Transverse colon (tissue), 4 donors: ENCODE measurements around the gene GALNT9. TPM values are rescaled to one million over a fixed set of nuclear protein-coding genes. Genes with fewer than 3 reads are reported as not detected.

ENCODE experiments used
- DNase-seq: peaks from one replicate; pipeline ENCODE4 v3.0.0-alpha.2; 2019
- H3K27ac ChIP-seq, 4 donors: fragments of 200-600 bp; sonication (generic); 2 replicates each; pipeline ENCODE4 v1.5.1; 2016 to 2018; ENCODE audit warnings: inconsistent platforms in 4 of 4
- H3K27me3 ChIP-seq: fragments of 200-600 bp; sonication (generic); 2 replicates; pipeline ENCODE4 v1.5.1; 2017; ENCODE audit warnings: inconsistent platforms
- H3K36me3 ChIP-seq, 4 donors: fragments of 200-600 bp; sonication (generic); 2 replicates each; pipeline ENCODE4 v1.5.1; 2017 to 2019; ENCODE audit warnings: inconsistent platforms in 4 of 4
- H3K4me1 ChIP-seq, 4 donors: fragments of 200-600 bp; sonication (generic); 2 replicates each; pipeline ENCODE4 v1.5.1; 2017 to 2020; ENCODE audit warnings: inconsistent platforms in 4 of 4
- H3K4me3 ChIP-seq, 4 donors: fragments of 200-600 bp; sonication (generic); 1 replicate in 1 of 4; 2 replicates in 3 of 4; pipeline versions ENCODE4 v1.5.1 to v1.6.1; 2017 to 2019; ENCODE audit warnings: inconsistent platforms in 4 of 4
- H3K9me3 ChIP-seq, 2 donors: fragments of 200-600 bp; sonication (generic); 2 replicates each; pipeline ENCODE4 v1.5.1; 2017 to 2019; ENCODE audit warnings: inconsistent platforms in 2 of 2
- EP300 ChIP-seq: sonication (generic); formaldehyde crosslinking; IDR thresholded peaks from one replicate; pipeline ENCODE4 v1.6.1; 2017; ENCODE audit warnings: antibody characterized with exemption, low read depth
- POLR2A ChIP-seq: fragments of 450-650 bp; IDR thresholded peaks from one replicate; pipeline ENCODE4 v1.6.1; 2016; ENCODE audit warnings: antibody characterized with exemption, mild to moderate bottlenecking, moderate library complexity
- POLR2AphosphoS5 ChIP-seq, 3 donors: sonication (generic); formaldehyde crosslinking; IDR thresholded peaks; one replicate each; pipeline ENCODE4 v1.6.1; 2016; ENCODE audit warnings: antibody characterized with exemption in 3 of 3
- WGBS, 2 donors: methylation state at CpG; one replicate each; pipeline ENCODE4 v1.1.5; 2018; ENCODE audit warnings: low coverage in 1 of 2; 5-methylcytosine and 5-hydroxymethylcytosine counted together
- in situ Hi-C, 4 donors: fragments of 200-750 bp; cut with MboI; loops; one replicate each; pipeline versions ENCODE4 v1.15.0 to v1.15.1; 2017; ENCODE audit warnings: low sequenced_read_pairs in 3 of 4, low pct_ligation_motif_present in 1 of 4, low pct_unique_long_range_greater_than_20kb in 1 of 4
- intact Hi-C: fragments of 100-400 bp; cut with DNase I; formaldehyde crosslinking; loops from one replicate; pipeline ENCODE4 v1.15.1; 2023; ENCODE audit warnings: low total_unique reads
- total RNA-seq, 4 donors: library from RNA; depleted of rRNA; stranded (reverse); fragments of >200 nt; gene quantifications; one replicate each; pipeline ENCODE4 v1.1.0, GENCODE V29; 2016
- TF ChIP-seq, protein P1 (sequence below), 5 experiments: fragments of 200-600 bp in 3 of 5; fragments of 450-650 bp in 2 of 5; sonication (generic) in 3 of 5; IDR thresholded peaks; 1 replicate in 2 of 5; 2 replicates in 3 of 5; pipeline ENCODE4 v1.5.1; 2016 to 2017; ENCODE audit warnings: antibody characterized with exemption in 5 of 5, inconsistent platforms in 3 of 5, mild to moderate bottlenecking in 2 of 5, moderate library complexity in 1 of 5

GALNT9 gene
- total RNA-seq, 4 donors from 2014 or later = 0.82 to 4.5 TPM; not detected in 2

GRCh38 chr12:132309596-132310086, 19.7 kb downstream of the GALNT9 start:
- intact Hi-C loops (no loop called here), in situ Hi-C loops (no loop called here)
- no peak overlapping the region for H3K27ac ChIP-seq
- TF ChIP-seq, protein P1, sequence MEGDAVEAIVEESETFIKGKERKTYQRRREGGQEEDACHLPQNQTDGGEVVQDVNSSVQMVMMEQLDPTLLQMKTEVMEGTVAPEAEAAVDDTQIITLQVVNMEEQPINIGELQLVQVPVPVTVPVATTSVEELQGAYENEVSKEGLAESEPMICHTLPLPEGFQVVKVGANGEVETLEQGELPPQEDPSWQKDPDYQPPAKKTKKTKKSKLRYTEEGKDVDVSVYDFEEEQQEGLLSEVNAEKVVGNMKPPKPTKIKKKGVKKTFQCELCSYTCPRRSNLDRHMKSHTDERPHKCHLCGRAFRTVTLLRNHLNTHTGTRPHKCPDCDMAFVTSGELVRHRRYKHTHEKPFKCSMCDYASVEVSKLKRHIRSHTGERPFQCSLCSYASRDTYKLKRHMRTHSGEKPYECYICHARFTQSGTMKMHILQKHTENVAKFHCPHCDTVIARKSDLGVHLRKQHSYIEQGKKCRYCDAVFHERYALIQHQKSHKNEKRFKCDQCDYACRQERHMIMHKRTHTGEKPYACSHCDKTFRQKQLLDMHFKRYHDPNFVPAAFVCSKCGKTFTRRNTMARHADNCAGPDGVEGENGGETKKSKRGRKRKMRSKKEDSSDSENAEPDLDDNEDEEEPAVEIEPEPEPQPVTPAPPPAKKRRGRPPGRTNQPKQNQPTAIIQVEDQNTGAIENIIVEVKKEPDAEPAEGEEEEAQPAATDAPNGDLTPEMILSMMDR (IDR thresholded peaks at IDR 0.05) = no peak
- no peak for TF ChIP-seq POLR2AphosphoS5 (IDR thresholded peaks at IDR 0.05)
- no peak for DNase-seq
- H3K4me1 ChIP-seq = no peaks in the 10 kb centered on the region
- 60 to 91% methylated on average over 1 to 21 of the region's 21 CpGs for WGBS, 2 donors
- H3K36me3 ChIP-seq = no peaks in the 10 kb centered on the region
- H3K27me3 ChIP-seq = no peaks in the 10 kb centered on the region
- H3K9me3 ChIP-seq = peaks cover 2 to 7% of the 10 kb centered on the region in 2 donors
- H3K4me3 ChIP-seq = no peak overlapping the region

DNA sequence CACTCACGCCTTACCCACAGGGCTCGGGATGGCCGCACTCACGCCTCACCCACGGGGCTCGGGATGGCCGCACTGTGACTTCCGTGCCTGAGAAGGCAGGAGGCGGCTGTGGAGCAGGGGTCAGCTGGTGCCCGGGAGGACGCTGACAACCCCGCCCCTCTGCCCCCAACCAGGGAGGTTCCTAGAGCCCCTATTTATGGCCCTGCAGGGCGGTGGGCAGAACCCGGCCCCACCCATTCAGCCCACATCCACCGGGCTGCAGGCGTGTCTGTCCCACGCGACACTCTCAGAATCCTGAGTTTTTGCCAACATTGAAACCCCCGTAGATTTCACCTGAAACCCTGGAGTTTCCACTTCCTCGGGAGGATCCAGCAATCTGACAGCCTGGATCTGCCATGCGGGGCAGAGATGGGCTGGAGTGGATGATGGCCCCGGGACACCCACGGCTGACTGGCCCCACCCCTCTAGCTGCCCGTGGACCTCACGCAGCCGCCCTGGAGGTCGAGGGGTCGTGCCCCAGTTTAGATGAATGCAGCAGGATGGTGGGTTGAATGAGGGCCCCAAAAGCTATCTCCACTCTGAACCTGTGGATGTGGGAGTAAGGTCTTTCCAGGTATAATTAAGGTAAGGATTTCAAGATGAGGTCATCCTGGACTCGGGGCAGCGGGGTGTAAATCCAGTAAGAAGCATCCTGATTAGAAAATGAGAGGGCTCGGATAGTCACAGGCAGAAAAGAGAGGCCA, 20.4 kb downstream of the GALNT9 start:
- Histone ChIP-seq H3K27ac (no peak overlapping the region), H3K9me3 (peaks cover 2 to 7% of the 10 kb centered on the region in 2 donors), H3K36me3 (no peaks in the 10 kb centered on the region), H3K27me3 (no peaks in the 10 kb centered on the region), H3K4me3 (no peak overlapping the region), H3K4me1 (no peaks in the 10 kb centered on the region)
- in situ Hi-C loops = no loop called here
- TF ChIP-seq EP300 = no peak
- intact Hi-C loops = no loop called here
- 65% methylated on average over 31 of the region's 31 CpGs; no CpG with 5 or more reads in 1 of the 2 donors for WGBS, 2 donors
- DNase-seq = no peak

- H3K27me3 ChIP-seq = no peaks in the 10 kb centered on the region
- H3K36me3 ChIP-seq = no peaks in the 10 kb centered on the region
- in situ Hi-C loops (no loop called here), intact Hi-C loops (no loop called here)
- H3K27ac ChIP-seq = no peak overlapping the region
- no peaks in the 10 kb centered on the region for H3K4me1 ChIP-seq
- WGBS, 2 donors = 53 to 66% methylated on average over 7 to 32 of the region's 32 CpGs
- H3K4me3 ChIP-seq = no peak overlapping the region
- DNase-seq = no peak
- TF ChIP-seq EP300 = no peak
- TF ChIP-seq POLR2A = no peak
- no peak for TF ChIP-seq POLR2AphosphoS5 (IDR thresholded peaks at IDR 0.05)
- TF ChIP-seq, protein P1 (IDR thresholded peaks at IDR 0.05) = no peak
- peaks cover 2 to 7% of the 10 kb centered on the region in 2 donors for H3K9me3 ChIP-seq
Observed at GRCh38 chr12:132307976-132308852, 21.2 kb downstream of the GALNT9 start.

- 47 to 81% methylated on average over 3 to 10 of the region's 10 CpGs for WGBS, 2 donors
- Histone ChIP-seq H3K27ac (no peak overlapping the region), H3K27me3 (no peaks in the 10 kb centered on the region), H3K9me3 (peaks cover 2 to 7% of the 10 kb centered on the region in 2 donors), H3K36me3 (no peaks in the 10 kb centered on the region), H3K4me3 (no peak overlapping the region), H3K4me1 (no peaks in the 10 kb centered on the region)
- in situ Hi-C loops (no loop called here), intact Hi-C loops (no loop called here)
- TF ChIP-seq, protein P1 (IDR thresholded peaks at IDR 0.05) = no peak
- TF ChIP-seq EP300 (no peak), POLR2AphosphoS5 (IDR thresholded peaks at IDR 0.05) (no peak), POLR2A (no peak)
- no peak for DNase-seq
Observed at GRCh38 chr12:132306885-132307191, 22.6 kb downstream of the GALNT9 start.
